ENCODE measurements around the gene E2F8. TPM values are rescaled to one million over a fixed set of nuclear protein-coding genes. Genes with fewer than 3 reads are reported as not detected.

E2F8 gene
- total and polyA plus RNA-seq, 2 donors (not counting 1 experiment from before 2014, with no cell fraction given): 0.17 to 0.94 TPM

DNA sequence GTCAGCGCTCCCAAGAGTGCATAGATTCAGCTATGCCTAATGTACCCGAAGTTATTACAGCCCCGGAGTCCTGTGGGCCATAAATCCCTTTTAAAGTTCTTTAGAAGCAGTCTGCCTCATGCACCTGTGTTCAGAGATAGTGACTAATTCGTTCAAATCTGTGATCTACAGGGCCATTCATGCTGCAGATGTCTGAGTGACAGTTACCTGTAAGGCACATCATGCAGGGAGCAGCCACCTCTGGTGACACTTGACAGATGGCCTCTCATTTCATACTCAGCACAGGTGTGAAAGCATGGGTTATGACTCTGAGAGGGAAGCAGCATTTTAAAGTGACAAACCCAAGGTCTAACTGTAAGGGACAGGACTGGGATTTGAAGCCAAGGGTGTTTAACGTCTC, 2.4 kb upstream of the E2F8 start:
- no peaks in the 10 kb centered on the region for H3K9me3 ChIP-seq (ENCODE audit: control insufficient read depth, insufficient read depth, low read depth, low read length)
- H2AFZ ChIP-seq (ENCODE audit: low read length): no peak overlapping the region
- H3K4me2 ChIP-seq (ENCODE audit: extremely low read depth, insufficient read depth, low read length): no peak overlapping the region
- H3K27ac ChIP-seq (ENCODE audit: insufficient read depth, low read length): no peak overlapping the region
- peaks cover 27% of the 10 kb centered on the region for H3K27me3 ChIP-seq (ENCODE audit: control insufficient read depth, insufficient read depth, low read length)
- DNase-seq (ENCODE audit: low read depth in 2 of 2): no peak
- H3K4me3 ChIP-seq (replicated peaks in 1 of 4; ENCODE audit: control extremely low read depth in 1 of 4, insufficient read depth in 1 of 4, low read depth in 3 of 4, low read length in 4 of 4): no peak overlapping the region
- H3K9ac ChIP-seq (ENCODE audit: insufficient read depth, low read length): no peak overlapping the region
- no peaks in the 10 kb centered on the region for H4K20me1 ChIP-seq (ENCODE audit: control insufficient read depth, extremely low read depth, insufficient read depth, low read length)
- no peaks in the 10 kb centered on the region for H3K4me1 ChIP-seq (ENCODE audit: control insufficient read depth, extremely low read depth, insufficient read depth, low read length)
- no peak for TF ChIP-seq EZH2 (IDR thresholded peaks at IDR 0.05; ENCODE audit: low read length, missing control alignments)
- no peaks in the 10 kb centered on the region for H3K79me2 ChIP-seq (ENCODE audit: control insufficient read depth, insufficient read depth, low read length)
- H3K36me3 ChIP-seq (ENCODE audit: control insufficient read depth, insufficient read depth, low read length): no peaks in the 10 kb centered on the region

DNA sequence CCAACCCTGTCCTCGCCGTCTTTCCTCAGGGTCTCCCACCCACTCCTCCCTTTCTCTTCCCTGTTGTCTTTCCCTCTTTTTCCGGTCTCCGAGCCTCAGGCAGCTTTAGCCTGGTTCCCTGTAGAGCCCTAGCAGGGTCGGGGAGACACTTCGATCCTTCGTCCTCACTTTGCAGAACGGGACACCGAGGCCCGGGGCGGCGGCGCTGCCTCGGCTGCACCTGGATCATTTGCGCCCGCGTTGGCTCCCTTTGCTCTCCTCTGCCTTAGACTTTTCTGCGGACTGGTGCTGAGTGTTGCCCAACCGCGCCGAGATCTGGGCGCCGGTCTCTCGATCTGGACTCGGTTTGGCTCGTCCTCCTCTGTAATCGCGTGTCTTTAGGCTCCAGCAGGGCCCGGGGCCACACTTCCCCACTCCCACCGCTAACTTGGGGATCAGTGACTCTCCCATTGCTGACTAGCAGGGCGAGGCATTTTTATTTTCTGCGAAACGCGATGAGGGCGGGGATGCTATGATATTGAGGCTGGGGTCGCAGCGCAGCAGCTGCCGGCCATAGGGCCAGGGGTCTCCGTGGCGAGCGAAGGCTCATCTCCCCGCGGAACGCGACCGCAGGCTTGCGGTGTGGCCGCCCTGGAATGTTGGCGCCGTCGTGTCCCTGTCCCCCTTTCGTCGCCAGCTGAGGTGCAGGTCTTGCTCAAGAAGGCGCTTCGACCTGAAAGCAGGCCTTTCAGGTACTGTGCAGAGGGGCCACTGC, 1.6 kb upstream of the E2F8 start:
- no peaks in the 10 kb centered on the region for H3K9me3 ChIP-seq (ENCODE audit: control insufficient read depth, insufficient read depth, low read depth, low read length)
- TF ChIP-seq, protein P1, sequence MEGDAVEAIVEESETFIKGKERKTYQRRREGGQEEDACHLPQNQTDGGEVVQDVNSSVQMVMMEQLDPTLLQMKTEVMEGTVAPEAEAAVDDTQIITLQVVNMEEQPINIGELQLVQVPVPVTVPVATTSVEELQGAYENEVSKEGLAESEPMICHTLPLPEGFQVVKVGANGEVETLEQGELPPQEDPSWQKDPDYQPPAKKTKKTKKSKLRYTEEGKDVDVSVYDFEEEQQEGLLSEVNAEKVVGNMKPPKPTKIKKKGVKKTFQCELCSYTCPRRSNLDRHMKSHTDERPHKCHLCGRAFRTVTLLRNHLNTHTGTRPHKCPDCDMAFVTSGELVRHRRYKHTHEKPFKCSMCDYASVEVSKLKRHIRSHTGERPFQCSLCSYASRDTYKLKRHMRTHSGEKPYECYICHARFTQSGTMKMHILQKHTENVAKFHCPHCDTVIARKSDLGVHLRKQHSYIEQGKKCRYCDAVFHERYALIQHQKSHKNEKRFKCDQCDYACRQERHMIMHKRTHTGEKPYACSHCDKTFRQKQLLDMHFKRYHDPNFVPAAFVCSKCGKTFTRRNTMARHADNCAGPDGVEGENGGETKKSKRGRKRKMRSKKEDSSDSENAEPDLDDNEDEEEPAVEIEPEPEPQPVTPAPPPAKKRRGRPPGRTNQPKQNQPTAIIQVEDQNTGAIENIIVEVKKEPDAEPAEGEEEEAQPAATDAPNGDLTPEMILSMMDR (conservative IDR thresholded peaks at IDR 0.05 in 1 of 2, IDR thresholded peaks at IDR 0.05 in 1 of 2; ENCODE audit: low read depth in 1 of 2, low read length in 2 of 2): no peak
- TF ChIP-seq EZH2 (IDR thresholded peaks at IDR 0.05; ENCODE audit: low read length, missing control alignments): peak; percentile 73
- peak overlapping the region; percentile 48 to 87 (median 64) for H3K4me3 ChIP-seq (replicated peaks in 1 of 4; ENCODE audit: control extremely low read depth in 1 of 4, insufficient read depth in 1 of 4, low read depth in 3 of 4, low read length in 4 of 4)
- H3K4me2 ChIP-seq (ENCODE audit: extremely low read depth, insufficient read depth, low read length): peak overlapping the region; percentile 73
- peaks cover 27% of the 10 kb centered on the region for H3K27me3 ChIP-seq (ENCODE audit: control insufficient read depth, insufficient read depth, low read length)
- DNase-seq (ENCODE audit: low read depth in 2 of 2): no peak
- no peak overlapping the region for H3K9ac ChIP-seq (ENCODE audit: insufficient read depth, low read length)
- no peaks in the 10 kb centered on the region for H3K79me2 ChIP-seq (ENCODE audit: control insufficient read depth, insufficient read depth, low read length)
- H2AFZ ChIP-seq (ENCODE audit: low read length): peak overlapping the region; percentile 36
- H4K20me1 ChIP-seq (ENCODE audit: control insufficient read depth, extremely low read depth, insufficient read depth, low read length): no peaks in the 10 kb centered on the region
- no peaks in the 10 kb centered on the region for H3K36me3 ChIP-seq (ENCODE audit: control insufficient read depth, insufficient read depth, low read length)
- H3K4me1 ChIP-seq (ENCODE audit: control insufficient read depth, extremely low read depth, insufficient read depth, low read length): no peaks in the 10 kb centered on the region
- no peak overlapping the region for H3K27ac ChIP-seq (ENCODE audit: insufficient read depth, low read length)

DNA sequence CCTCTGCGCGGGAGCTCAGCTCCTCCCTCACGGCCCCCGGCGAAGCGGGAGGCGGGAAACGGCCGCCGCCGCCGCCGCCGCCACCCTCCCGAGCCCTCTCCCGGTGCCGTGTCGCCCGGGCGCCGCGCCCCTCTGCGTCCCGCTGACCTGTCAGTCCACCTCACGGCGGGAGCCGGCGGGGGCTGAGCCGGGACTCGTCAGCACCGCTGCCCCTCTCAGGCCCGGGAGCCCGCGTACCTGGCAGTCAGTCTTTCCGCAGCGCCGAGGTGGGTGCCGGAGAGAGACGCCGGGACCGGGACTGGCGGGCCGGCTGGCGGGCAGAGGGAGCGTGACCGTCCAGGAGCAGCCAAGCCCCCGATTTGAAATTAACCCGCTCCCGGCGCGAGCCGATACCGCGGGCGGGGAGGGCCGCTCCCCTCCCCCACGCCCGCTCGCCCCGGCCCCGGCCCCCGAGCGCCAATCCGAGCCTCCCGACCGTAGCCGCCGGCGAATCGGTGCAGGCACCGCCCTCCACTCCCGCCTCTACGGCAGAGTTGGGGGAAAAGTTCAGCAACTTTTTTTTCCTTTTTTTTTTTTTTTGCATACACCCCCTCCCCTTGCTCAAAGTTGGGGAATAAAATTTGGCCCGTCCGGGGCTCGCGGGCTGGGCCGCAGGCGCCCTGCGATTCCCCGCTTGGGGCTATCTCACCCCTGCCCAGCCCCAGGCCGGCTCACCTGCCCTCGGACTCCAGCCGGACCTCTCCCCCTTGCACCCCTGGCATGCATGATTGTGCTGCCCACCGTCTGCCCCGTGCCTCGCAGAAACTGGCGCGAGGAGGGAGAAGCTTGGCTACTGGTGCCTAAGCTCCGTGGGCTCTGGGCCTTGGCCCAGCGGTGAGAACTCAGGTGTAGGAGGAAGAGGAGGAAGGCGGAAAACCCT, 774 bp upstream of the E2F8 start:
- peak overlapping the region; percentile 48 to 87 (median 64) for H3K4me3 ChIP-seq (replicated peaks in 1 of 4; ENCODE audit: control extremely low read depth in 1 of 4, insufficient read depth in 1 of 4, low read depth in 3 of 4, low read length in 4 of 4)
- peaks cover 23% of the 10 kb centered on the region for H3K27me3 ChIP-seq (ENCODE audit: control insufficient read depth, insufficient read depth, low read length)
- no peaks in the 10 kb centered on the region for H4K20me1 ChIP-seq (ENCODE audit: control insufficient read depth, extremely low read depth, insufficient read depth, low read length)
- H3K36me3 ChIP-seq (ENCODE audit: control insufficient read depth, insufficient read depth, low read length): no peaks in the 10 kb centered on the region
- H3K9me3 ChIP-seq (ENCODE audit: control insufficient read depth, insufficient read depth, low read depth, low read length): no peaks in the 10 kb centered on the region
- H3K4me2 ChIP-seq (ENCODE audit: extremely low read depth, insufficient read depth, low read length): peak overlapping the region; percentile 73
- H2AFZ ChIP-seq (ENCODE audit: low read length): peak overlapping the region; percentile 36
- no peaks in the 10 kb centered on the region for H3K4me1 ChIP-seq (ENCODE audit: control insufficient read depth, extremely low read depth, insufficient read depth, low read length)
- no peak for DNase-seq (ENCODE audit: low read depth in 2 of 2)
- H3K27ac ChIP-seq (ENCODE audit: insufficient read depth, low read length): no peak overlapping the region
- no peaks in the 10 kb centered on the region for H3K79me2 ChIP-seq (ENCODE audit: control insufficient read depth, insufficient read depth, low read length)
- peak overlapping the region; percentile 60 for H3K9ac ChIP-seq (ENCODE audit: insufficient read depth, low read length)
- no peak for TF ChIP-seq EZH2 (IDR thresholded peaks at IDR 0.05; ENCODE audit: low read length, missing control alignments)
- TF ChIP-seq, protein P1 (conservative IDR thresholded peaks at IDR 0.05 in 1 of 2, IDR thresholded peaks at IDR 0.05 in 1 of 2; ENCODE audit: low read depth in 1 of 2, low read length in 2 of 2): no peak

Data from fibroblast of lung (primary cell).